OCI-LY3 (cell line): ENCODE measurements around the gene GALNT10.

ENCODE experiments used
- H2AFZ ChIP-seq: fragments of 200-600, 300-600 bp; shearing (Covaris generic); 2 replicates; pipeline ENCODE4 v1.6.0; 2014; ENCODE audit warnings: antibody characterized with exemption, low read depth, low read length
- H3K27ac ChIP-seq: fragments of 200-600, 300-600 bp; sonication (generic); 2 replicates; pipeline ENCODE4 v1.5.1; 2014; ENCODE audit warnings: mild to moderate bottlenecking, low read length, moderate library complexity, mixed read lengths
- H3K27me3 ChIP-seq: fragments of 200-600, 300-600 bp; sonication (generic); 2 replicates; pipeline ENCODE4 v1.6.1; 2014; ENCODE audit warnings: low read depth, low read length, mixed read lengths
- H3K36me3 ChIP-seq: fragments of 200-600, 300-600 bp; sonication (generic); replicated peaks from 2 replicates; pipeline ENCODE3; 2014; ENCODE audit warnings: low read depth, low read length, mixed read lengths
- H3K4me1 ChIP-seq: fragments of 300-600, 200-600 bp; sonication (generic); 2 replicates; pipeline ENCODE4 v1.6.1; 2014; ENCODE audit warnings: low read length, mixed read lengths
- H3K4me2 ChIP-seq: fragments of 200-600, 300-600 bp; sonication (generic); 2 replicates; pipeline ENCODE4 v1.6.1; 2014; ENCODE audit warnings: low read length, mixed read lengths
- H3K4me3 ChIP-seq: fragments of 300-600, 200-600 bp; sonication (generic); 2 replicates; pipeline ENCODE4 v1.5.1; 2014; ENCODE audit warnings: antibody characterized with exemption, mild to moderate bottlenecking, low read length, moderate library complexity
- H3K79me2 ChIP-seq: fragments of 300-600, 200-600 bp; shearing (Covaris generic); 2 replicates; pipeline ENCODE4 v1.6.1; 2014; ENCODE audit warnings: mild to moderate bottlenecking, low read length, mixed read lengths
- H3K9ac ChIP-seq: fragments of 300-600, 200-600 bp; shearing (Covaris generic); 2 replicates; pipeline ENCODE4 v1.6.0; 2014; ENCODE audit warnings: mild to moderate bottlenecking, low read length, moderate library complexity
- H3K9me3 ChIP-seq: fragments of 200-600, 300-600 bp; shearing (Covaris generic); 2 replicates; pipeline ENCODE4 v1.6.1; 2014; ENCODE audit warnings: low read length, mixed read lengths; ENCODE audit not compliant: insufficient read depth
- H4K20me1 ChIP-seq: fragments of 200-600, 300-600 bp; sonication (generic); 2 replicates; pipeline ENCODE4 v1.6.1; 2016; ENCODE audit warnings: low read length, mixed read lengths; ENCODE audit not compliant: insufficient read depth
- EZH2phosphoT487 ChIP-seq: fragments of 200-600 bp; shearing (Covaris generic); IDR thresholded peaks from 2 replicates; pipeline ENCODE4 v1.6.1; 2018; ENCODE audit warnings: antibody characterized with exemption, mixed run types, low read depth
- TF ChIP-seq, protein P1 (sequence below): fragments of 200-600, 300-600 bp; sonication (generic); IDR thresholded peaks from 2 replicates; pipeline ENCODE4 v1.5.1; 2014; ENCODE audit warnings: antibody characterized with exemption, low read length, low read depth

Gene GALNT10

DNA sequence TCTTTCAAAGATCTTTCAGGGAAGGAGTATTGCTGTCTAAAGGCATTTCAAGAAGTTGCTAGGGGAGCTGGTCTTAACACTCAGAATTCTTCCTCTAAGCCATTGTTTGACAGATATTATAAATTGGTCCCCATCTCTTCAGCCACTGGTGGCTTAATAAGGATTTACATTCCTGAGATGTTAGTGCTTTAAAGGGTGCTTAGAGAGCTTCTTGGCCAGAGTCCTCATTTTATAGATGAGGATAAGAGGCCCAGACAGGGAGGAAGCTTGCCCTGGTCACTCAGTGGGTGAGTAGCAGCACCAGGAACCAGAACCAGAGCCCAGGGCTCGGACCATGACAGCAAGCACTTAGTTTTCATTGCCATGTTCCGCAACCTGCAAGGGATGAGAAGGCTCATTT, 53.2 kb downstream of the GALNT10 start:
- no peak overlapping the region for H2AFZ ChIP-seq
- H4K20me1 ChIP-seq, result no peaks in the 10 kb centered on the region
- no peak overlapping the region for H3K4me2 ChIP-seq
- no peak for TF ChIP-seq EZH2phosphoT487
- TF ChIP-seq, protein P1, sequence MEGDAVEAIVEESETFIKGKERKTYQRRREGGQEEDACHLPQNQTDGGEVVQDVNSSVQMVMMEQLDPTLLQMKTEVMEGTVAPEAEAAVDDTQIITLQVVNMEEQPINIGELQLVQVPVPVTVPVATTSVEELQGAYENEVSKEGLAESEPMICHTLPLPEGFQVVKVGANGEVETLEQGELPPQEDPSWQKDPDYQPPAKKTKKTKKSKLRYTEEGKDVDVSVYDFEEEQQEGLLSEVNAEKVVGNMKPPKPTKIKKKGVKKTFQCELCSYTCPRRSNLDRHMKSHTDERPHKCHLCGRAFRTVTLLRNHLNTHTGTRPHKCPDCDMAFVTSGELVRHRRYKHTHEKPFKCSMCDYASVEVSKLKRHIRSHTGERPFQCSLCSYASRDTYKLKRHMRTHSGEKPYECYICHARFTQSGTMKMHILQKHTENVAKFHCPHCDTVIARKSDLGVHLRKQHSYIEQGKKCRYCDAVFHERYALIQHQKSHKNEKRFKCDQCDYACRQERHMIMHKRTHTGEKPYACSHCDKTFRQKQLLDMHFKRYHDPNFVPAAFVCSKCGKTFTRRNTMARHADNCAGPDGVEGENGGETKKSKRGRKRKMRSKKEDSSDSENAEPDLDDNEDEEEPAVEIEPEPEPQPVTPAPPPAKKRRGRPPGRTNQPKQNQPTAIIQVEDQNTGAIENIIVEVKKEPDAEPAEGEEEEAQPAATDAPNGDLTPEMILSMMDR, result no peak
- H3K27me3 ChIP-seq, result no peaks in the 10 kb centered on the region
- peaks cover 2% of the 10 kb centered on the region for H3K36me3 ChIP-seq
- no peak overlapping the region for H3K9ac ChIP-seq
- no peaks in the 10 kb centered on the region for H3K9me3 ChIP-seq
- no peaks in the 10 kb centered on the region for H3K79me2 ChIP-seq
- peaks cover 27% of the 10 kb centered on the region for H3K4me1 ChIP-seq
- H3K27ac ChIP-seq, result no peak overlapping the region
- H3K4me3 ChIP-seq, result no peak overlapping the region

DNA sequence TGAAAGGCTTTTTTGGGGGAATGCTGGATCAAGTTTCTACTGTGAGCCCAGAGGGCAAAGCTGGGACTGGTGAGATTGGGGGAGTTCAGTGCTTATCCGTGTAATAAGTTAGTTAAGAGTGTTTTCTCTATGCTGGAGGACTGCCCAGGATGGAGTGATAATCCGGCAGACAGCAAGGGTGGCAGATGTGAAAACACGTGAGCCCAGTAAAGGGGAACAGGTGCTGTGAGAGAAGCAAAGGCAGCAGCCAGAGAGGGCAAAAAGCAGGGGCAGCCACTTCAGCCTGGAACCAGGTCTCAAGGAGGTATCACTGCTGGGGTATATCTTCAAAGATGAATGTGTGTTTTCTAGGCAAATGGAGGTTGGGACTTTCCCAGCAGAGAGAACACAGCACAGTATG, 53.9 kb downstream of the GALNT10 start:
- H3K79me2 ChIP-seq, result no peaks in the 10 kb centered on the region
- H4K20me1 ChIP-seq, result no peaks in the 10 kb centered on the region
- H3K27ac ChIP-seq, result no peak overlapping the region
- peaks cover 2% of the 10 kb centered on the region for H3K36me3 ChIP-seq
- no peaks in the 10 kb centered on the region for H3K27me3 ChIP-seq
- no peak overlapping the region for H3K9ac ChIP-seq
- H3K4me3 ChIP-seq, result no peak overlapping the region
- H2AFZ ChIP-seq, result no peak overlapping the region
- H3K4me2 ChIP-seq, result no peak overlapping the region
- H3K9me3 ChIP-seq, result no peaks in the 10 kb centered on the region
- TF ChIP-seq, protein P1, result no peak
- TF ChIP-seq EZH2phosphoT487, result no peak
- H3K4me1 ChIP-seq, result peaks cover 19% of the 10 kb centered on the region

DNA sequence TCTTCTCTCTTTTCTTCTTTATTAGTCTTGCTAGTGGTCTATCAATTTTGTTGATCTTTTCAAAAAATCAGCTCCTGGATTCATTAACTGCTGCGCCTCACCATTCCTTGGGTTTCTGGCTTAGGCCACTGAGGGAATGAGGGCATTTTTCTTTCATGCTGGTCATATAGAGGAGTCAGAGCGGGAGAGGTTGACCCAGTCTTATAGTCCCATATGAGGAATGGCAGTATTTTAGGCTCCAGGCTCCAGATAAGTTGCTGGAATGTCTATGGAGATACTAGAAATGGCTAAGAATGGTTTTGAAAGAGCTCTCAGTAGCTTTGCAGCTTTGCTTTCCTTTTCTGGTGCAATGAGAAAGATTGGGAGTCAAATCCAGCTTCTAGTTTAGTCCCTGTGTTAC, 58.2 kb downstream of the GALNT10 start:
- no peak overlapping the region for H3K4me3 ChIP-seq
- no peak overlapping the region for H2AFZ ChIP-seq
- no peaks in the 10 kb centered on the region for H3K27me3 ChIP-seq
- H3K4me2 ChIP-seq, result no peak overlapping the region
- peaks cover 6% of the 10 kb centered on the region; the same call in 1 of the 2 replicates for H3K4me1 ChIP-seq
- H3K79me2 ChIP-seq, result no peaks in the 10 kb centered on the region
- H4K20me1 ChIP-seq, result no peaks in the 10 kb centered on the region
- H3K27ac ChIP-seq, result no peak overlapping the region
- H3K36me3 ChIP-seq, result peaks cover 2% of the 10 kb centered on the region
- no peaks in the 10 kb centered on the region for H3K9me3 ChIP-seq
- TF ChIP-seq, protein P1, result no peak
- TF ChIP-seq EZH2phosphoT487, result no peak
- no peak overlapping the region for H3K9ac ChIP-seq

DNA sequence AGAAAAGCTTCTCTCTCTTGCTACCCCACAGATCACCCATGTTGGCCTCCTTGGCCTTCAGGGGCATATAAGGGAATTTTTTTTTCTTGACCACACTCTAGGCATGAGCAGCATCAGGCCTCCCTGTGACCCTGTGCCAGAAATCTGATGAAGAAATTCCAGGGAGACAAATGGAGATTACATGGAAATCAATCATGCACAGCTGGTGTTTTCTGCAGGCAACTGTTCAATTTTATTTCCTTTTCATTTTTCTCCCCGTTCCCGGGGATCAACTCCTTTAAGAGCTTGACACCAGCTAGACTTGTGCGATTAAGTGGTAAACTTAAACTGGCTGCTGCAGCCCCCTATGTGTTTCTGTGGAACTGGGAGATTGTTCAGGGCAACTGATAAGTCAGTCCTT, 59.3 kb downstream of the GALNT10 start:
- TF ChIP-seq, protein P1, result no peak
- no peak for TF ChIP-seq EZH2phosphoT487
- no peak overlapping the region for H3K4me2 ChIP-seq
- no peaks in the 10 kb centered on the region for H4K20me1 ChIP-seq
- peaks cover 2% of the 10 kb centered on the region for H3K36me3 ChIP-seq
- no peak overlapping the region for H3K4me3 ChIP-seq
- no peak overlapping the region for H2AFZ ChIP-seq
- no peak overlapping the region for H3K27ac ChIP-seq
- H3K9me3 ChIP-seq, result no peaks in the 10 kb centered on the region
- no peak overlapping the region for H3K9ac ChIP-seq
- peaks cover under 1% of the 10 kb centered on the region; the same call in 1 of the 2 replicates for H3K4me1 ChIP-seq
- no peaks in the 10 kb centered on the region for H3K27me3 ChIP-seq
- no peaks in the 10 kb centered on the region for H3K79me2 ChIP-seq
